Measurements from ENCODE around the gene DDR2.
"Not testable (repeated sequence)": the region's sequence is repeated elsewhere in the genome, so short reads cannot be mapped to it uniquely, and the experiment has no call there.

The DDR2 gene

GRCh38 chr1:162799995-162800830 is 167.9 kb downstream of the DDR2 start:
- H3K27me3 ChIP-seq (replicated peaks); in situ Hi-C loops (cut with HindIII; ENCODE audit: low pct_ligation_motif_present, low sequenced_read_pairs); H3K4me3 ChIP-seq (ENCODE audit: low read depth, low read length); H3K27ac ChIP-seq; H3K36me3 ChIP-seq (replicated peaks): not testable (repeated sequence)
- peak; percentile 66 for TF ChIP-seq CTCF (IDR thresholded peaks at IDR 0.05; ENCODE audit: low read depth, low read length, missing control alignments)
- DNase-seq: peak; percentile 77

- DNase-seq; H3K27me3 ChIP-seq (replicated peaks); H3K36me3 ChIP-seq (replicated peaks); H3K27ac ChIP-seq; H3K4me3 ChIP-seq (ENCODE audit: low read depth, low read length); in situ Hi-C loops (cut with HindIII; ENCODE audit: low pct_ligation_motif_present, low sequenced_read_pairs): not testable (repeated sequence)
These were observed 175.2 kb downstream of the DDR2 start for GRCh38 chr1:162807503-162807902.

- H3K4me3 ChIP-seq (ENCODE audit: low read depth, low read length); in situ Hi-C loops (cut with HindIII; ENCODE audit: low pct_ligation_motif_present, low sequenced_read_pairs); H3K27ac ChIP-seq; H3K36me3 ChIP-seq (replicated peaks); H3K27me3 ChIP-seq (replicated peaks); DNase-seq: not testable (repeated sequence)
These were observed 180.1 kb downstream of the DDR2 start for GRCh38 chr1:162812357-162812756.

- H3K27me3 ChIP-seq (replicated peaks); in situ Hi-C loops (cut with HindIII; ENCODE audit: low pct_ligation_motif_present, low sequenced_read_pairs); H3K27ac ChIP-seq; DNase-seq; H3K4me3 ChIP-seq (ENCODE audit: low read depth, low read length); H3K36me3 ChIP-seq (replicated peaks): not testable (repeated sequence)
These were observed 185.9 kb downstream of the DDR2 start for GRCh38 chr1:162818136-162818535.

GRCh38 chr1:162818666-162819065 is 186.4 kb downstream of the DDR2 start:
- H3K36me3 ChIP-seq (replicated peaks); DNase-seq; H3K4me3 ChIP-seq (ENCODE audit: low read depth, low read length); H3K27me3 ChIP-seq (replicated peaks); H3K27ac ChIP-seq; in situ Hi-C loops (cut with HindIII; ENCODE audit: low pct_ligation_motif_present, low sequenced_read_pairs): not testable (repeated sequence)

- in situ Hi-C loops (cut with HindIII; ENCODE audit: low pct_ligation_motif_present, low sequenced_read_pairs): no loop called here
- H3K27ac ChIP-seq: no peak overlapping the region
- H3K4me3 ChIP-seq (ENCODE audit: low read depth, low read length): peak overlapping the region; percentile 63
- TF ChIP-seq CTCF (IDR thresholded peaks at IDR 0.05; ENCODE audit: low read depth, low read length, missing control alignments): peak; percentile 18
- no peaks in the 10 kb centered on the region for H3K27me3 ChIP-seq (replicated peaks)
- no peak for DNase-seq
- no peaks in the 10 kb centered on the region for H3K36me3 ChIP-seq (replicated peaks)
These were observed 190.3 kb downstream of the DDR2 start for GRCh38 chr1:162822391-162823200.

GRCh38 chr1:162823231-162823630 is 191.0 kb downstream of the DDR2 start:
- Histone ChIP-seq H3K27me3 (replicated peaks) (no peaks in the 10 kb centered on the region), H3K36me3 (replicated peaks) (no peaks in the 10 kb centered on the region), H3K27ac (no peak overlapping the region), H3K4me3 (ENCODE audit: low read depth, low read length) (no peak overlapping the region)
- DNase-seq: no peak
- in situ Hi-C loops (cut with HindIII; ENCODE audit: low pct_ligation_motif_present, low sequenced_read_pairs): no loop called here
- no peak for TF ChIP-seq CTCF (IDR thresholded peaks at IDR 0.05; ENCODE audit: low read depth, low read length, missing control alignments)
